Osteoblast (primary cell): ENCODE data around the gene TAP1. TPM values are rescaled to one million over a fixed set of nuclear protein-coding genes. Genes with fewer than 3 reads are reported as not detected.

Source experiments
- DNase-seq: peaks from one replicate; pipeline ENCODE4 v3.0.0; 2011; ENCODE audit warnings: low spot score, mixed read lengths; ENCODE audit not compliant: insufficient read length; ENCODE audit errors: missing footprints
- H2AFZ ChIP-seq: 2 replicates; pipeline ENCODE4 v1.6.0; 2011; ENCODE audit warnings: mild to moderate bottlenecking, low read length
- H3K27ac ChIP-seq: 2 replicates; pipeline ENCODE4 v1.5.1; 2011; ENCODE audit warnings: mild to moderate bottlenecking, low read depth, low read length, moderate library complexity
- H3K27me3 ChIP-seq: 2 replicates; pipeline ENCODE4 v1.6.0; 2012; ENCODE audit warnings: mild to moderate bottlenecking, control low read depth, inconsistent platforms, low read length, moderate library complexity; ENCODE audit not compliant: insufficient read depth
- H3K36me3 ChIP-seq: 2 replicates; pipeline ENCODE4 v1.5.1; 2011; ENCODE audit warnings: mild to moderate bottlenecking, low read length, control low read depth, moderate library complexity; ENCODE audit not compliant: insufficient read depth
- H3K4me1 ChIP-seq: 2 replicates; pipeline ENCODE4 v1.5.1; 2011; ENCODE audit warnings: mild to moderate bottlenecking, low read length, control low read depth, moderate library complexity; ENCODE audit not compliant: insufficient read depth
- H3K4me2 ChIP-seq: 2 replicates; pipeline ENCODE4 v1.6.0; 2011; ENCODE audit warnings: mild to moderate bottlenecking, low read length; ENCODE audit not compliant: insufficient read depth
- H3K4me3 ChIP-seq: fragments of 200-600 bp; sonication (generic); 3 replicates; pipeline ENCODE4 v1.5.1; 2012; ENCODE audit warnings: mild to moderate bottlenecking, low read length, inconsistent platforms; ENCODE audit not compliant: insufficient read depth
- H3K79me2 ChIP-seq: 2 replicates; pipeline ENCODE4 v1.6.0; 2012; ENCODE audit warnings: mild to moderate bottlenecking, low read length, control low read depth, inconsistent platforms; ENCODE audit not compliant: insufficient read depth
- H3K9me3 ChIP-seq: 2 replicates; pipeline ENCODE4 v1.5.1; 2011; ENCODE audit warnings: low read depth, low read length, control low read depth
- H4K20me1 ChIP-seq: 2 replicates; pipeline ENCODE4 v1.6.0; 2012; ENCODE audit warnings: mild to moderate bottlenecking, low read length, control low read depth; ENCODE audit not compliant: insufficient read depth
- CTCF ChIP-seq: IDR thresholded peaks from 2 replicates; pipeline ENCODE4 v1.5.1; 2011; ENCODE audit warnings: mild to moderate bottlenecking, low read depth, low read length, moderate library complexity; ENCODE audit errors: extremely low read depth
- total RNA-seq: library from RNA; depleted of rRNA; stranded (reverse); fragments of >200 nt; gene quantifications from 2 replicates; pipeline ENCODE4 v1.2.3, GENCODE V29; 2012

TAP1 gene
- total RNA-seq, 1 donor = 42.3 TPM

DNA sequence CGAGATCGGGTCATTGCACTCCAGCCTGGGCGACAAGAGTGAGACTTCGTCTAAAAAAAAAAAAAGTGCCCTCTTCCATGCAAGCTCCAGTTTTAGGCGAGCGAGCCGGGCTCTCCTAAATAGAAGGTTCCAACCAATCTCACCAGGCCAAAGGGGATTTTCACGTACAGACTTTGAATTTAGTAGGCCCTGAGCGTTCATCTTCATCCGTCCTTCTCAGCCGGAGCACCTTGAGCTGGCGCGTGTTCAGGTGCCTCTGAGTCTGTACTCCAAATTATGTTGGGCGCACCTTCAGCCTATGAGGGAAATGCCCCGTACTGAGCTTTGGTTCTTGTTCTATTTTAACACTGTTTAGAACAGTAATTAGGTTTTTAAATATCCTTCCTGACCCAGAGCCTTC, 14.1 kb downstream of the TAP1 start:
- H2AFZ ChIP-seq = no peak overlapping the region
- H3K9me3 ChIP-seq = no peaks in the 10 kb centered on the region
- TF ChIP-seq CTCF = no peak
- peaks cover 25% of the 10 kb centered on the region for H3K36me3 ChIP-seq
- DNase-seq = peak; percentile 42
- peak overlapping the region; percentile 22 for H3K27ac ChIP-seq
- no peaks in the 10 kb centered on the region for H3K27me3 ChIP-seq
- no peak overlapping the region for H3K4me3 ChIP-seq
- peaks cover 16% of the 10 kb centered on the region for H3K4me1 ChIP-seq
- peaks cover 28% of the 10 kb centered on the region for H3K79me2 ChIP-seq
- no peaks in the 10 kb centered on the region for H4K20me1 ChIP-seq
- H3K4me2 ChIP-seq = no peak overlapping the region

DNA sequence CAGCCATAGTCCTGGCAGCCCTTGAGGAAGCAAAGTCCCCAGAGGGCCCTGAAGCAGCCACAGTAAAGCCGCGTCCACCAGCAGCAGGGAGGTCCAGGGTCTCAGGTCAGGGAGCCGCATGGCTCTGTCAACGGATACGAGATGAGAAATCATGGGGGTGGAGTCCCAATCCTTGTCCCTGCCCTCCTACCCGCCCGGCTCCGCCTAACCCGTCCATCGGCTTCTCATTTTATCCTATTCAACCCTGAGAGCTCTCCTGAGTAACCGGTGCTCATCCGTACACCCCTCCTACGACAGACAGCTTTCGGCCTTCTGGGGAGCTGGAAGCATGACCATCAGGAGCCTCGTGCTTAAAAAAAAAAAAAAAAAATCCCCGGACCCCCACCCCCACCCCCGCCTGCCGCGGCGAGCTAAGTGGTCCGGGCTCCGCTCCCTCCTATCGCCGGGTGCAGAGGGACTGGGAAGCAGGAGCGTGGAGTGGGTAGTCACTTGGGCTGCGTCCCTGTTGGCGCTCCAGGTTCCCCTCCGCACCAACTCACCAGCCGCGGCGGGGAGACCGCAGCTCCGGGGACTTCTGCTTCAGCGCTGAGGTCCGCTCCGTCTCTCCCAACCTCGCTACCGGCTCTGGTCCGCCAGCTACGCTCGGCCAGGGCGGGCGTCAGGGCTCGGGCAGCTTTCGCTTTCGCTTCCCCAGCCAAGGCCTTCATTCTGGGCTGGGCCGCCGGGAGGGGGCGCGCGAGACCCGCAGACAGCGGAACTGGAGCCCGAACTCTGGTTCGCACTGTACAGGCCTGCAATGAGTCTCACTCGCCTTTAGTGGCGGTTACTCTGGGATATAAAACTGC, 15.2 kb downstream of the TAP1 start, which contains the start of gene TAP2:
Gene TAP2, minus strand, starts transcription at position 626 of the 845 bp plus-strand sequence. Its CDS starts 506 bp downstream, at position 120.
- Histone ChIP-seq H3K4me2 (peak within 1 kb of the TSS; percentile 90), H3K36me3 (peaks cover 30% of the 10 kb centered on the region), H4K20me1 (no peaks in the 10 kb centered on the region), H3K79me2 (peaks cover 19% of the 10 kb centered on the region), H3K27me3 (no peaks in the 10 kb centered on the region), H3K4me1 (peaks cover 15% of the 10 kb centered on the region), H3K27ac (peak within 1 kb of the TSS; percentile 79), H2AFZ (peak within 1 kb of the TSS; percentile 90), H3K4me3 (peak within 1 kb of the TSS; percentile 90), H3K9me3 (no peaks in the 10 kb centered on the region)
- peak; percentile 98 for DNase-seq
- TF ChIP-seq CTCF = peak; percentile 90

- H3K9me3 ChIP-seq = no peaks in the 10 kb centered on the region
- no peaks in the 10 kb centered on the region for H4K20me1 ChIP-seq
- H2AFZ ChIP-seq = peak overlapping the region; percentile 90
- TF ChIP-seq CTCF = no peak
- no peaks in the 10 kb centered on the region for H3K27me3 ChIP-seq
- peak overlapping the region; percentile 79 for H3K27ac ChIP-seq
- H3K4me2 ChIP-seq = peak overlapping the region; percentile 90
- peaks cover 12% of the 10 kb centered on the region for H3K79me2 ChIP-seq
- no peak for DNase-seq
- peaks cover 30% of the 10 kb centered on the region for H3K36me3 ChIP-seq
- peak overlapping the region; percentile 90 for H3K4me3 ChIP-seq
- H3K4me1 ChIP-seq = peaks cover 9% of the 10 kb centered on the region
Observed at GRCh38 chr6:32837651-32838113, 15.8 kb downstream of the TAP1 start.

DNA sequence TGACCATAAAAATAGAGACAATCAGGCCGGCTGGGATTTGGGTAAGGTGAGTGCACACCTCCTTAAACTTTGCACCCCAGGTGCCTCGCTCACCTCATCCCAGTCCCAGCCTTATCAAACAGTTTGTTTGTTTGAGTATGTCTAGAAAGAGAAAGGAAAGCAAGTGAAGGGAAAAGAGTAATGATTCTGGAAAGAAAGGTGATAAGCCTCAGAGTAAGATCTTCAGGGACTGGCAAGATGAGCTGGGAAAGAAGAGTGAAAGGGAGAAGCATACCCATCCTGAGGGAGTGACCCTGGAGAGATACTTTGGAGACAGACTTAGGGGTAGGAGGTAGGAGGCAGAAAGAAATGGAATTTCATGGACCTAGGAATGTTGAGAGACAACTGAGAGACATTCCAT, 16.6 kb downstream of the TAP1 start:
- TF ChIP-seq CTCF = no peak
- no peaks in the 10 kb centered on the region for H3K9me3 ChIP-seq

More for the DNA sequence above, 16.6 kb downstream of the TAP1 start:
- H3K4me2 ChIP-seq = peak overlapping the region; percentile 90
- H2AFZ ChIP-seq = no peak overlapping the region
- peaks cover 27% of the 10 kb centered on the region for H3K36me3 ChIP-seq
- DNase-seq = no peak
- peaks cover 9% of the 10 kb centered on the region for H3K4me1 ChIP-seq
- no peaks in the 10 kb centered on the region for H3K27me3 ChIP-seq
- no peak overlapping the region for H3K4me3 ChIP-seq
- no peaks in the 10 kb centered on the region for H4K20me1 ChIP-seq
- H3K79me2 ChIP-seq = peaks cover 6% of the 10 kb centered on the region
- H3K27ac ChIP-seq = no peak overlapping the region
